Measurements from ENCODE around the gene EDRF1.

EDRF1 gene

GRCh38 chr10:125799451-125800182 lies 80.1 kb downstream of the EDRF1 start:
- H3K9me3 ChIP-seq (ENCODE audit: control insufficient read depth in 2 of 2, low read length in 2 of 2): no peaks in the 10 kb centered on the region
- H3K9ac ChIP-seq (ENCODE audit: low read depth in 1 of 2, low read length in 2 of 2): no peak overlapping the region
- H3K4me3 ChIP-seq (ENCODE audit: low read length in 2 of 2): no peak overlapping the region
- no peaks in the 10 kb centered on the region for H3K27me3 ChIP-seq (ENCODE audit: control insufficient read depth in 2 of 2, insufficient read depth in 2 of 2, low read length in 2 of 2)
- H3K27ac ChIP-seq (ENCODE audit: low read depth in 2 of 2, low read length in 2 of 2): no peak overlapping the region
- H3K36me3 ChIP-seq (ENCODE audit: control insufficient read depth in 2 of 2, insufficient read depth in 2 of 2, low read length in 2 of 2): peaks cover 8 to 35% of the 10 kb centered on the region in 2 donors
- H3K4me1 ChIP-seq (ENCODE audit: control insufficient read depth in 2 of 2, insufficient read depth in 2 of 2, low read length in 2 of 2): no peaks in the 10 kb centered on the region

GRCh38 chr10:125801574-125801973 lies 82.1 kb downstream of the EDRF1 start:
- Histone ChIP-seq H3K4me1 (ENCODE audit: control insufficient read depth in 2 of 2, insufficient read depth in 2 of 2, low read length in 2 of 2) (no peaks in the 10 kb centered on the region), H3K9ac (ENCODE audit: low read depth in 1 of 2, low read length in 2 of 2) (no peak overlapping the region), H3K4me3 (ENCODE audit: low read length in 2 of 2) (no peak overlapping the region), H3K9me3 (ENCODE audit: control insufficient read depth in 2 of 2, low read length in 2 of 2) (no peaks in the 10 kb centered on the region), H3K36me3 (ENCODE audit: control insufficient read depth in 2 of 2, insufficient read depth in 2 of 2, low read length in 2 of 2) (peaks cover 13 to 39% of the 10 kb centered on the region in 2 donors), H3K27me3 (ENCODE audit: control insufficient read depth in 2 of 2, insufficient read depth in 2 of 2, low read length in 2 of 2) (no peaks in the 10 kb centered on the region), H3K27ac (ENCODE audit: low read depth in 2 of 2, low read length in 2 of 2) (no peak overlapping the region)

- no peak overlapping the region for H3K9ac ChIP-seq (ENCODE audit: low read depth in 1 of 2, low read length in 2 of 2)
- H3K4me1 ChIP-seq (ENCODE audit: control insufficient read depth in 2 of 2, insufficient read depth in 2 of 2, low read length in 2 of 2): no peaks in the 10 kb centered on the region
- no peaks in the 10 kb centered on the region for H3K27me3 ChIP-seq (ENCODE audit: control insufficient read depth in 2 of 2, insufficient read depth in 2 of 2, low read length in 2 of 2)
- no peak overlapping the region for H3K27ac ChIP-seq (ENCODE audit: low read depth in 2 of 2, low read length in 2 of 2)
- H3K4me3 ChIP-seq (ENCODE audit: low read length in 2 of 2): no peak overlapping the region
- no peaks in the 10 kb centered on the region for H3K9me3 ChIP-seq (ENCODE audit: control insufficient read depth in 2 of 2, low read length in 2 of 2)
- peaks cover 15 to 37% of the 10 kb centered on the region in 2 donors for H3K36me3 ChIP-seq (ENCODE audit: control insufficient read depth in 2 of 2, insufficient read depth in 2 of 2, low read length in 2 of 2)
Measured at GRCh38 chr10:125802131-125802530, 82.6 kb downstream of the EDRF1 start.

GRCh38 chr10:125802739-125803138 lies 83.2 kb downstream of the EDRF1 start:
- H3K27me3 ChIP-seq (ENCODE audit: control insufficient read depth in 2 of 2, insufficient read depth in 2 of 2, low read length in 2 of 2): no peaks in the 10 kb centered on the region
- no peaks in the 10 kb centered on the region for H3K9me3 ChIP-seq (ENCODE audit: control insufficient read depth in 2 of 2, low read length in 2 of 2)
- H3K36me3 ChIP-seq (ENCODE audit: control insufficient read depth in 2 of 2, insufficient read depth in 2 of 2, low read length in 2 of 2): peaks cover 14 to 39% of the 10 kb centered on the region in 2 donors
- no peak overlapping the region for H3K9ac ChIP-seq (ENCODE audit: low read depth in 1 of 2, low read length in 2 of 2)
- H3K27ac ChIP-seq (ENCODE audit: low read depth in 2 of 2, low read length in 2 of 2): no peak overlapping the region
- H3K4me3 ChIP-seq (ENCODE audit: low read length in 2 of 2): no peak overlapping the region
- H3K4me1 ChIP-seq (ENCODE audit: control insufficient read depth in 2 of 2, insufficient read depth in 2 of 2, low read length in 2 of 2): no peaks in the 10 kb centered on the region

GRCh38 chr10:125808047-125808446 lies 88.5 kb downstream of the EDRF1 start:
- Histone ChIP-seq H3K9ac (ENCODE audit: low read depth in 1 of 2, low read length in 2 of 2) (no peak overlapping the region), H3K4me3 (ENCODE audit: low read length in 2 of 2) (no peak overlapping the region), H3K4me1 (ENCODE audit: control insufficient read depth in 2 of 2, insufficient read depth in 2 of 2, low read length in 2 of 2) (no peaks in the 10 kb centered on the region), H3K9me3 (ENCODE audit: control insufficient read depth in 2 of 2, low read length in 2 of 2) (no peaks in the 10 kb centered on the region), H3K27ac (ENCODE audit: low read depth in 2 of 2, low read length in 2 of 2) (no peak overlapping the region), H3K27me3 (ENCODE audit: control insufficient read depth in 2 of 2, insufficient read depth in 2 of 2, low read length in 2 of 2) (no peaks in the 10 kb centered on the region), H3K36me3 (ENCODE audit: control insufficient read depth in 2 of 2, insufficient read depth in 2 of 2, low read length in 2 of 2) (peaks cover 23 to 43% of the 10 kb centered on the region in 2 donors)

- Histone ChIP-seq H3K9ac (ENCODE audit: low read depth in 1 of 2, low read length in 2 of 2) (no peak overlapping the region), H3K4me1 (ENCODE audit: control insufficient read depth in 2 of 2, insufficient read depth in 2 of 2, low read length in 2 of 2) (no peaks in the 10 kb centered on the region), H3K4me3 (ENCODE audit: low read length in 2 of 2) (no peak overlapping the region), H3K27me3 (ENCODE audit: control insufficient read depth in 2 of 2, insufficient read depth in 2 of 2, low read length in 2 of 2) (no peaks in the 10 kb centered on the region), H3K27ac (ENCODE audit: low read depth in 2 of 2, low read length in 2 of 2) (no peak overlapping the region), H3K9me3 (ENCODE audit: control insufficient read depth in 2 of 2, low read length in 2 of 2) (no peaks in the 10 kb centered on the region), H3K36me3 (ENCODE audit: control insufficient read depth in 2 of 2, insufficient read depth in 2 of 2, low read length in 2 of 2) (peaks cover 25 to 43% of the 10 kb centered on the region in 2 donors)
Measured at GRCh38 chr10:125811251-125811650, 91.7 kb downstream of the EDRF1 start.

GRCh38 chr10:125812128-125812750 lies 92.7 kb downstream of the EDRF1 start:
- no peaks in the 10 kb centered on the region for H3K27me3 ChIP-seq (ENCODE audit: control insufficient read depth in 2 of 2, insufficient read depth in 2 of 2, low read length in 2 of 2)
- peaks cover 21 to 39% of the 10 kb centered on the region in 2 donors for H3K36me3 ChIP-seq (ENCODE audit: control insufficient read depth in 2 of 2, insufficient read depth in 2 of 2, low read length in 2 of 2)
- no peak overlapping the region for H3K9ac ChIP-seq (ENCODE audit: low read depth in 1 of 2, low read length in 2 of 2)
- no peak overlapping the region for H3K27ac ChIP-seq (ENCODE audit: low read depth in 2 of 2, low read length in 2 of 2)
- H3K4me1 ChIP-seq (ENCODE audit: control insufficient read depth in 2 of 2, insufficient read depth in 2 of 2, low read length in 2 of 2): no peaks in the 10 kb centered on the region
- no peaks in the 10 kb centered on the region for H3K9me3 ChIP-seq (ENCODE audit: control insufficient read depth in 2 of 2, low read length in 2 of 2)
- H3K4me3 ChIP-seq (ENCODE audit: low read length in 2 of 2): no peak overlapping the region

Data from mucosa of rectum (tissue), 2 donors.